Prostate gland (tissue), 2 donors: ENCODE measurements around the gene GGPS1. TPM values are rescaled to one million over a fixed set of nuclear protein-coding genes. Genes with fewer than 3 reads are reported as not detected.
"Not testable (repeated sequence)": the region's sequence is repeated elsewhere in the genome, so short reads cannot be mapped to it uniquely, and the experiment has no call there.

Source experiments
- DNase-seq: peaks from one replicate; pipeline ENCODE4 v3.0.0-alpha.2; 2019; ENCODE audit warnings: low spot score
- H3K27ac ChIP-seq, 2 donors: fragments of 200-600 bp; sonication (generic); 2 replicates each; pipeline ENCODE4 v1.5.1; 2017 to 2019
- H3K27me3 ChIP-seq: fragments of 200-600 bp; sonication (generic); replicated peaks from 2 replicates; pipeline ENCODE4 v1.5.1; 2019; ENCODE audit not compliant: insufficient read depth
- H3K36me3 ChIP-seq, 2 donors: fragments of 200-600 bp; sonication (generic); 1 replicate in 1 of 2; 2 replicates in 1 of 2; pipeline versions ENCODE4 v1.5.1 to v1.8.1; 2017 to 2019
- H3K4me1 ChIP-seq: fragments of 200-600 bp; sonication (generic); replicated peaks from 2 replicates; pipeline ENCODE4 v1.5.1; 2019
- H3K4me3 ChIP-seq, 2 donors: fragments of 200-600 bp; sonication (generic); 2 replicates each; pipeline ENCODE4 v1.5.1; 2017 to 2019
- H3K9me3 ChIP-seq: fragments of 200-600 bp; sonication (generic); 2 replicates; pipeline ENCODE4 v1.5.1; 2017
- CTCF ChIP-seq, 4 experiments: fragments of 200-600 bp in 2 of 4; fragments of 450-650 bp in 2 of 4; sonication (generic) in 2 of 4; IDR thresholded peaks; 1 replicate in 3 of 4; 2 replicates in 1 of 4; pipeline ENCODE4 v1.5.1; 2016 to 2019; ENCODE audit warnings: antibody characterized with exemption in 4 of 4, mild to moderate bottlenecking in 2 of 4, moderate library complexity in 2 of 4
- POLR2A ChIP-seq: fragments of 450-650 bp; IDR thresholded peaks from one replicate; pipeline ENCODE4 v1.6.1; 2016; ENCODE audit warnings: antibody characterized with exemption, mild to moderate bottlenecking
- POLR2AphosphoS5 ChIP-seq: sonication (generic); formaldehyde crosslinking; IDR thresholded peaks from one replicate; pipeline ENCODE4 v1.6.1; 2017; ENCODE audit warnings: antibody characterized with exemption
- whole genome bisulfite sequencing: methylation state at CpG from one replicate; pipeline ENCODE4 v1.1.5; 2018; 5-methylcytosine and 5-hydroxymethylcytosine counted together
- intact Hi-C: fragments of 100-400 bp; cut with DNase I; formaldehyde crosslinking; loops from one replicate; pipeline ENCODE4 v1.14.2; 2022
- small RNA-seq, 2 donors: library from RNA; depleted of rRNA; stranded (forward); fragments of <200 nt; gene quantifications; one replicate each; pipeline ENCODE3, GENCODE V24; 2016
- total RNA-seq, 2 donors: library from RNA; depleted of rRNA; stranded (reverse); fragments of >200 nt; gene quantifications; one replicate each; pipeline ENCODE4 v1.1.0, GENCODE V29; 2016

The GGPS1 gene
- total RNA-seq, 2 donors from 2014 or later = 42.1 to 42.9 TPM

GRCh38 chr1:235369802-235370201 lies 41.4 kb downstream of the GGPS1 start:
- no peak for DNase-seq
- WGBS = 84% methylated on average over 5 of the region's 5 CpGs
- intact Hi-C loops = no loop called here
- no peaks in the 10 kb centered on the region for H3K4me1 ChIP-seq
- no peak overlapping the region for H3K27ac ChIP-seq
- H3K4me3 ChIP-seq = no peak overlapping the region
- H3K36me3 ChIP-seq = no peaks in the 10 kb centered on the region
- TF ChIP-seq POLR2AphosphoS5 (no peak), POLR2A (no peak), CTCF (IDR thresholded peaks at IDR 0.05) (no peak)
- no peaks in the 10 kb centered on the region for H3K27me3 ChIP-seq
- no peaks in the 10 kb centered on the region for H3K9me3 ChIP-seq

GRCh38 chr1:235375919-235376605 lies 47.7 kb downstream of the GGPS1 start:
- intact Hi-C loops = no loop called here
- no peak for DNase-seq
- TF ChIP-seq POLR2A (no peak), CTCF (IDR thresholded peaks at IDR 0.05) (no peak), POLR2AphosphoS5 (no peak)
- Histone ChIP-seq H3K27ac (no peak overlapping the region), H3K36me3 (no peaks in the 10 kb centered on the region), H3K9me3 (no peaks in the 10 kb centered on the region), H3K27me3 (no peaks in the 10 kb centered on the region), H3K4me3 (no peak overlapping the region), H3K4me1 (no peaks in the 10 kb centered on the region)
- 94% methylated on average over 6 of the region's 6 CpGs for WGBS

- H3K4me1 ChIP-seq, H3K9me3 ChIP-seq, intact Hi-C loops, H3K27me3 ChIP-seq, DNase-seq, H3K4me3 ChIP-seq, H3K27ac ChIP-seq, H3K36me3 ChIP-seq: not testable (repeated sequence)
- WGBS = 90% methylated on average over 11 of the region's 11 CpGs
Measured at GRCh38 chr1:235378134-235378735, 49.9 kb downstream of the GGPS1 start.

- intact Hi-C loops, H3K4me1 ChIP-seq, H3K4me3 ChIP-seq, H3K36me3 ChIP-seq, H3K27me3 ChIP-seq, H3K27ac ChIP-seq, DNase-seq, H3K9me3 ChIP-seq: not testable (repeated sequence)
- 100% methylated on average over 2 of the region's 3 CpGs for WGBS
Measured at GRCh38 chr1:235381955-235382739, 53.8 kb downstream of the GGPS1 start.

GRCh38 chr1:235385633-235386032 lies 57.3 kb downstream of the GGPS1 start:
- 100% methylated on average over 1 of the region's 1 CpG for WGBS
- intact Hi-C loops, H3K4me3 ChIP-seq, H3K27ac ChIP-seq, H3K36me3 ChIP-seq, DNase-seq, H3K4me1 ChIP-seq, H3K27me3 ChIP-seq, H3K9me3 ChIP-seq: not testable (repeated sequence)

GRCh38 chr1:235391874-235392273 lies 63.5 kb downstream of the GGPS1 start:
- WGBS = 94% methylated on average over 4 of the region's 4 CpGs
- no peak for DNase-seq

More at GRCh38 chr1:235391874-235392273, 63.5 kb downstream of the GGPS1 start:
- Histone ChIP-seq H3K27me3 (no peaks in the 10 kb centered on the region), H3K36me3 (no peaks in the 10 kb centered on the region), H3K4me3 (no peak overlapping the region), H3K4me1 (no peaks in the 10 kb centered on the region), H3K27ac (no peak overlapping the region), H3K9me3 (no peaks in the 10 kb centered on the region)
- TF ChIP-seq CTCF (IDR thresholded peaks at IDR 0.05) = no peak
- TF ChIP-seq POLR2A = no peak
- no peak for TF ChIP-seq POLR2AphosphoS5
- intact Hi-C loops = no loop called here

Small RNAs within 50 kb of the gene (small RNA-seq; reads per million reads assigned to genes)
- 0 reads per million in 2 donors for gene AL391994.1

Other genes starting within 250 kb of the GGPS1 start
- 100 to 1,000 TPM in 1 of 2 donors, 10 to 100 TPM in 1; 77.1 to 135 TPM for gene TOMM20, start 199.7 kb upstream of the GGPS1 start, total RNA-seq
- gene RBM34, start 167.3 kb upstream of the GGPS1 start, total RNA-seq = 10 to 100 TPM; 25.7 to 90.7 TPM
- 10 to 100 TPM; 28.6 to 46.4 TPM for gene ARID4B, start 391 bp upstream of the GGPS1 start, total RNA-seq
- gene TBCE, start 38.9 kb downstream of the GGPS1 start, total RNA-seq = 10 to 100 TPM; 24.2 to 25.0 TPM
- gene B3GALNT2, start 175.9 kb downstream of the GGPS1 start, total RNA-seq = 10 to 100 TPM; 29.1 to 52.1 TPM